HEK293T (cell line): ENCODE data around the gene SLC41A3.

Source experiments
- ARNT ChIP-seq: fragments of 450-650 bp; IDR thresholded peaks from 2 replicates; pipeline ENCODE4 v1.6.1; 2017; ENCODE audit warnings: mild to moderate bottlenecking
- BHLHE40 ChIP-seq: fragments of 450-650 bp; IDR thresholded peaks from 2 replicates; pipeline ENCODE4 v1.6.1; 2016; ENCODE audit warnings: mild to moderate bottlenecking, moderate library complexity, borderline replicate concordance
- CTBP1 ChIP-seq: fragments of 450-650 bp; IDR thresholded peaks from 2 replicates; pipeline ENCODE4 v1.6.1; 2016; ENCODE audit warnings: borderline replicate concordance
- ELF4 ChIP-seq: fragments of 450-650 bp; IDR thresholded peaks from 2 replicates; pipeline ENCODE4 v1.6.1; 2017; ENCODE audit warnings: antibody characterized with exemption
- FOXA1 ChIP-seq: fragments of 450-650 bp; IDR thresholded peaks from 2 replicates; pipeline ENCODE4 v1.6.1; 2016; ENCODE audit warnings: mild to moderate bottlenecking
- FOXK2 ChIP-seq: fragments of 450-650 bp; IDR thresholded peaks from 2 replicates; pipeline ENCODE4 v1.6.1; 2016; ENCODE audit warnings: mild to moderate bottlenecking
- FOXM1 ChIP-seq: fragments of 450-650 bp; IDR thresholded peaks from 2 replicates; pipeline ENCODE4 v1.6.1; 2017; ENCODE audit warnings: mild to moderate bottlenecking, borderline replicate concordance
- HDGF ChIP-seq: fragments of 450-650 bp; IDR thresholded peaks from 2 replicates; pipeline ENCODE4 v1.6.1; 2017; ENCODE audit warnings: antibody characterized with exemption, borderline replicate concordance
- NFRKB ChIP-seq: fragments of 450-650 bp; IDR thresholded peaks from 2 replicates; pipeline ENCODE4 v1.6.1; 2016; ENCODE audit warnings: mild to moderate bottlenecking, moderate library complexity
- PKNOX1 ChIP-seq: fragments of 450-650 bp; IDR thresholded peaks from 2 replicates; pipeline ENCODE4 v1.6.1; 2016
- SP1 ChIP-seq: fragments of 450-650 bp; IDR thresholded peaks from 2 replicates; pipeline ENCODE4 v1.6.1; 2017
- SUZ12 ChIP-seq: fragments of 450-650 bp; IDR thresholded peaks from 2 replicates; pipeline ENCODE4 v1.6.1; 2016; ENCODE audit warnings: mild to moderate bottlenecking
- ZNF384 ChIP-seq: fragments of 450-650 bp; IDR thresholded peaks from 2 replicates; pipeline ENCODE4 v1.6.1; 2016

DNA sequence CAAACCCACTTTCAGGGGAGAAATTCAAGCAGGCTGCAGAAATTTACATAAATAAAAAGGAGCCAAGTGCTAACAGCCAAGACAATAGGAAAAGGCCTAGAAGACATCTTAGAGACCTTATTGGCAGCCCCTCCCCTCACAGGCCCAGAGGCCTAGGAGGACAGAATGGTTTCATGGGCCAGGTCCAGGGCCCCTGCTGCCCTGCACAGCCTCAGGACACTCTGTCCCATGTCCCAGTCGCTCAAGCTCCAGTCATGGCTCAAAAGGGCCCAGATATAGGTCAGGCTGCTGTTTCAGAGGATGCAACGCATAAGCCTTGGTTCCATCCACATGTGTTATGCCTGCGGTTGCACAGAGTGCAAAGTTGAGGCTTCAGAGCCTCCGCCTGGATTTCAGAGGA lies 55.8 kb downstream of the SLC41A3 start:
- no peak for TF ChIP-seq ELF4
- no peak for TF ChIP-seq BHLHE40
- TF ChIP-seq SP1: no peak
- no peak for TF ChIP-seq FOXM1
- no peak for TF ChIP-seq FOXA1
- TF ChIP-seq HDGF: no peak
- no peak for TF ChIP-seq SUZ12
- no peak for TF ChIP-seq ZNF384
- TF ChIP-seq NFRKB: no peak
- TF ChIP-seq PKNOX1: no peak
- TF ChIP-seq FOXK2: no peak
- TF ChIP-seq ARNT: no peak
- no peak for TF ChIP-seq CTBP1
